Neural crest cell (in vitro differentiated cells): ENCODE data around the gene ACER3. TPM values are rescaled to one million over a fixed set of nuclear protein-coding genes. Genes with fewer than 3 reads are reported as not detected.
A peak's percentile ranks its signal among the peaks of the same experiment; 100 is the strongest.

Experiments used
- DNase-seq: peaks from one replicate; pipeline ENCODE4 v3.0.0; 2021; ENCODE audit warnings: low read depth, mixed read lengths, low spot score
- H3K27ac Mint-ChIP-seq: one replicate; pipeline ENCODE4 v1.8.0; 2021; ENCODE audit warnings: mild to moderate bottlenecking, mixed read lengths; ENCODE audit not compliant: unreplicated experiment
- H3K27me3 Mint-ChIP-seq: 2 replicates; pipeline ENCODE4 v1.8.0; 2021; ENCODE audit warnings: low read depth, mild to moderate bottlenecking, mixed read lengths
- H3K36me3 Mint-ChIP-seq: 2 replicates; pipeline ENCODE4 v1.8.0; 2021; ENCODE audit warnings: low read depth, mild to moderate bottlenecking, mixed read lengths
- H3K4me1 Mint-ChIP-seq: 2 replicates; pipeline ENCODE4 v1.8.0; 2021; ENCODE audit warnings: mixed read lengths
- H3K4me3 Mint-ChIP-seq: one replicate; pipeline ENCODE4 v1.8.0; 2021; ENCODE audit warnings: mild to moderate bottlenecking, mixed read lengths
- H3K9me3 Mint-ChIP-seq: 2 replicates; pipeline ENCODE4 v1.8.0; 2021; ENCODE audit warnings: mixed read lengths
- total RNA-seq: library from RNA; stranded (reverse); gene quantifications from 2 replicates; pipeline ENCODE4 v1.2.1, GENCODE V29; 2021
- TF ChIP-seq, protein P1 (sequence below): fragments of 200-600 bp; sonication (generic); conservative IDR thresholded peaks from 2 replicates; pipeline ENCODE4 v1.5.0; 2021; ENCODE audit warnings: antibody characterized with exemption, mild to moderate bottlenecking

Gene ACER3
- total RNA-seq, 1 donor from 2014 or later, result 19.0 TPM

DNA sequence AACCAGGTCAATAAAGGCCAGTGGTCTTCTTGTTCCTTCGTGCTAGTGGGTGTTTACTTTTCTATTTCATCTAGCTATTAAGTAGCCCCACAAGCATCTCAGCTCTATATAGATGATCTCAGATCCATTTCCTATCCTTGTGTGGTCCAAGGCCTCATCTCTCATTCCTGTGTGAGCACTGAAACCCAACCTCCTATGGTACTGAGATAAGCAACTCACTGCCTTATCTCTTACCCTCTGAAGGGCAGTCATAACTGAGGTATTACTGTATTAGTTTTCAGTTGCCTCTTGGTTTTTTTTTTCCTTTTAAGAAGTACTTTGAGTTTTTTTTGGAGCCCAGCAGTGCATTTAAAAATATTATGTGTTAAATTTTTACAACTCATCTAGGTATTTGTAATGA, 28.3 kb downstream of the ACER3 start:
- H3K36me3 Mint-ChIP-seq, result no peaks in the 10 kb centered on the region
- DNase-seq, result no peak
- TF ChIP-seq, protein P1, sequence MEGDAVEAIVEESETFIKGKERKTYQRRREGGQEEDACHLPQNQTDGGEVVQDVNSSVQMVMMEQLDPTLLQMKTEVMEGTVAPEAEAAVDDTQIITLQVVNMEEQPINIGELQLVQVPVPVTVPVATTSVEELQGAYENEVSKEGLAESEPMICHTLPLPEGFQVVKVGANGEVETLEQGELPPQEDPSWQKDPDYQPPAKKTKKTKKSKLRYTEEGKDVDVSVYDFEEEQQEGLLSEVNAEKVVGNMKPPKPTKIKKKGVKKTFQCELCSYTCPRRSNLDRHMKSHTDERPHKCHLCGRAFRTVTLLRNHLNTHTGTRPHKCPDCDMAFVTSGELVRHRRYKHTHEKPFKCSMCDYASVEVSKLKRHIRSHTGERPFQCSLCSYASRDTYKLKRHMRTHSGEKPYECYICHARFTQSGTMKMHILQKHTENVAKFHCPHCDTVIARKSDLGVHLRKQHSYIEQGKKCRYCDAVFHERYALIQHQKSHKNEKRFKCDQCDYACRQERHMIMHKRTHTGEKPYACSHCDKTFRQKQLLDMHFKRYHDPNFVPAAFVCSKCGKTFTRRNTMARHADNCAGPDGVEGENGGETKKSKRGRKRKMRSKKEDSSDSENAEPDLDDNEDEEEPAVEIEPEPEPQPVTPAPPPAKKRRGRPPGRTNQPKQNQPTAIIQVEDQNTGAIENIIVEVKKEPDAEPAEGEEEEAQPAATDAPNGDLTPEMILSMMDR, result no peak
- H3K4me3 Mint-ChIP-seq, result no peak overlapping the region
- no peaks in the 10 kb centered on the region for H3K27me3 Mint-ChIP-seq
- H3K9me3 Mint-ChIP-seq, result no peaks in the 10 kb centered on the region
- H3K4me1 Mint-ChIP-seq, result peaks cover 55% of the 10 kb centered on the region
- no peak overlapping the region for H3K27ac Mint-ChIP-seq

DNA sequence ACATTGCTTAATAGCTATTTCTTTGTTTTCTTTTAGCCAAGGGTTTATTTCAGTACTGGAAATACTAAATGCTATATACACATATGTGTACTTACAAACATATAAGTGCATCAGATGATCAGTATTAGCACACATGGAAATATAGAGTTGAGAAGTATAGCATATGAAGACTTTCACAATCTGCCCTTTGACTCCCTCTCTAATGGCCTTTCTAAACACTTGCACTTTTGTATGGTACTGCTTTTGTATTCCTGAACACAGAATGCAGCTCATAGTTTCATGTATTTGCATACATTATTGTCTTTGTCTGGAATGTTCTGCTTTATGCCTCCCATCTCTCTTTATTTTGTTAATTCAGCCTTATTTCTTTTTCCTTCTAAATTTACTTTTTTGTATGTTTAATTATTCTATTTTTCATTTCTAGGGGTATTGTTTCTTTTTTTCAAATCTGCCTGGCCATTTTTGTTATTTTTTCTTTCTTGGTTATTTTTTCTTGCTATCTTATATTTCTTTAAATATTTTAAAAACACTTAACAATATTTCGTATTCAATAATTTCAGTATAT, 28.8 kb downstream of the ACER3 start:
- Mint-ChIP-seq H3K4me3 (peak overlapping the region; percentile 21), H3K36me3 (no peaks in the 10 kb centered on the region), H3K27me3 (no peaks in the 10 kb centered on the region), H3K4me1 (peaks cover 53% of the 10 kb centered on the region), H3K9me3 (no peaks in the 10 kb centered on the region), H3K27ac (peak overlapping the region; percentile 13)
- DNase-seq, result no peak
- TF ChIP-seq, protein P1, result no peak

DNA sequence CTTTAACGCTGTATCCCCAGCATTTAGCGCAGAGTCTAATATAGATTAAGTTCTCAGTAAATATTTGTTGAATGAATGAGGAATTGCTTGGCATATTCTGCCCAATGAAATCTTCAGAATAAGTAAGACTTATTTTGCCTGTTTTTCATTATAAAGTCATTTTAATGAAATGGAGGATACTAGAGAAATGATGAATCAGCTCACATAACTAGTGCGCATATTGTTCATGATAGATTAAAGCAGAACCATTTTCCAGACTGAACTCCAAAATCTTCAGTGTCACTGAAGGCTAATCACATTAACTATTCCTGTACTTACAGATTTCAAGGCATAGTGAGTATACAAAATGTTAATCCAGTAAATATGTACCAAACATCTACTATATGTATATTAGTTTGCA, 29.6 kb downstream of the ACER3 start:
- no peak overlapping the region for H3K27ac Mint-ChIP-seq
- TF ChIP-seq, protein P1, result no peak
- no peaks in the 10 kb centered on the region for H3K27me3 Mint-ChIP-seq
- no peaks in the 10 kb centered on the region for H3K36me3 Mint-ChIP-seq
- H3K9me3 Mint-ChIP-seq, result no peaks in the 10 kb centered on the region
- no peak for DNase-seq
- H3K4me3 Mint-ChIP-seq, result no peak overlapping the region
- H3K4me1 Mint-ChIP-seq, result peaks cover 47% of the 10 kb centered on the region

DNA sequence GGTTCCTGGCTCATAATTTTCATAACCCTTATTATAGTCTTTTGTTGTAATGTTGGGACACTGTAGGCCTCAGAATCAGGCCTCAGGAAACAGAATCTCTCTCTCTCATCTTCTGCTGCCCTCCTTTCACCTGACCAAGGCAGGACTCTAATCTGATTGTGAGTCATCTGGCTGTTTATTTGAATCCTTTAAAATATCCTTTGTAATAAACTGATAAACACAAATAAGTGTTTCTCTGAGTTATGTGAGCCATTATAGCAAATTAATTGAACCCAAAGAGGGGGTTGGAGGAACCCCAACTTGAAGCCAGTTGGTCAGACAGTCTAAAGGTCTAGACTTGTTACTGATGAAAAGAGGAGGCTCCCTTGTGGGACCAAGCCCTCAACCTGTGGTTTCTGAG, 30.6 kb downstream of the ACER3 start:
- Mint-ChIP-seq H3K36me3 (no peaks in the 10 kb centered on the region), H3K27ac (no peak overlapping the region), H3K4me3 (no peak overlapping the region), H3K4me1 (peaks cover 37% of the 10 kb centered on the region), H3K27me3 (no peaks in the 10 kb centered on the region), H3K9me3 (no peaks in the 10 kb centered on the region)
- TF ChIP-seq, protein P1, result no peak
- no peak for DNase-seq

DNA sequence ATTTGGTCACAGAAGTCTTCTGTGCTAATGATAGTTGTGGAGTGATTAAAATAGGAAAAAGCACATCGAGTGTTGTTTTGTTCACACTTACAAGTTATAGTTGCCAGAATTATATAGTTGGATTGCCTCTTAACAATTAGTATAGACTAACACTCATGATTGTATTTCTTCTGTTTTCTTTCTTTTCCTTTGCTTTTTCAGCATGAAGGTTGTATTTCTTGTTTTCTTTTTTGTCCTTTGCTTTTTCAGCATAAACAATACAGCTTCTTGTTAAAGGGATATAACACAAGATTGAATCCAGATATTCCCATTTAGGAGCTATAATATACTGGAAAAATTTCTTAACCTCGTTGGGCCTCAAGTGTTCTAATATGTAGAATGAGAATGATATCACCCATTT, 31.1 kb downstream of the ACER3 start:
- Mint-ChIP-seq H3K36me3 (no peaks in the 10 kb centered on the region), H3K9me3 (no peaks in the 10 kb centered on the region), H3K4me3 (no peak overlapping the region), H3K4me1 (peaks cover 37% of the 10 kb centered on the region), H3K27me3 (no peaks in the 10 kb centered on the region), H3K27ac (no peak overlapping the region)
- TF ChIP-seq, protein P1, result no peak
- no peak for DNase-seq
